HG02588 (cell line): ENCODE measurements around the gene DOCK1.

Experiments used
- ATAC-seq: cut with Tn5 transposase; IDR thresholded peaks from one replicate; pipeline ENCODE4 v1.9.1; 2021; ENCODE audit warnings: mild to moderate bottlenecking, moderate library complexity; ENCODE audit not compliant: unreplicated experiment

Gene DOCK1

GRCh38 chr10:127003032-127003685, 97.9 kb downstream of the DOCK1 start:
- ATAC-seq = no peak

- no peak for ATAC-seq
Observed at GRCh38 chr10:127006453-127006852, 101.2 kb downstream of the DOCK1 start.

GRCh38 chr10:127009366-127009765, 104.1 kb downstream of the DOCK1 start:
- no peak for ATAC-seq

DNA sequence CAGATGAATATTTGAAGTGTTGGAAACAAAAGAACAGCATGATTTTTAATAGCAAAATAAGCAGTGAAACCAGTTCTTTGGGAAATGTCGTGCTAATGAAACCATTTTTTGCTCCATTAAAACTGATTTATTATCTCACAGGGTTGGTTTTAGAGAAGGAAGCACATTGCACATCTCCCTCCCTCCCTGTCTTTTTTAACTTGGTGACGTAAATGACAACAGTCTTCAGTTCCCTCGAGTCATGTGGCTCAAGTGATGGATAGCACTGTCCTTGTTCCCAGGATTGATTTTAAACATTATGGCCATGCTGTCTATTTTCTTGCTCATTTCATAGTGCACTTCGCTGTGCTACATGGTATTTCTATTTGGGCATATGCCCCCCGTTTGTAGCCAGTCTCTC, 105.9 kb downstream of the DOCK1 start:
- no peak for ATAC-seq

DNA sequence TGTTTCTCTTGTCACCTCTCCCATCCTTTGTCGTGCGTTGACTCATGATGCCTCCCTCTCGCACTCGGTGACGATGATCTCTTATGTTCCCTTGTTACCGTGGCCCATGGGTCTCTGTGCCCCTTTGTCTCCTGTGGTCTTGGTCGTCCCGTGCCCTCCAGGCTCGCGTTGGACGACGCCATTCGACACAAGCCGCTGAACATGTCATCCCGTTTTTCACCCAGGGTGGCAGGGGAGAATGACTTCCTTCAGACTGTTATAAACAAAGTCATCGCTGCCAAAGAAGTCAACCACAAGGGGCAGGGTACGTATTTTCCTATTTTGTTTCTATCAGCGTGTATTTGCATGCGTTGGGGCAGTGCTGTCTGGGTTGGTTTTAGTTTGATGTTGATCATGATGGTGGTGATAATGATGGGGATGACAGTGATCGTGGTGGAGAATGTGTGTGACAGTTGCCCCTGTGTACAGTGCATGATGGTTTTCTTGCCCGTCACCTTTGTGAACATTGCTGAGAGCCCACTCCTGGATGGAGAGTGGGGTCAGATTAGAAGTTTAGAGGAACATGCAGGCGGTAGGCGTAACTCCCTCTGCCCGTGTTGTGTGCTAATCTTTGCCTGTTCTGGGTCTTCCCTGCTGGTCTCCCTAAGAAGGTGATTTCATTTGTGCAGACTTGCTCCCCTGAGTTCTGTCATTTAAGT, 107.0 kb downstream of the DOCK1 start:
- no peak for ATAC-seq

DNA sequence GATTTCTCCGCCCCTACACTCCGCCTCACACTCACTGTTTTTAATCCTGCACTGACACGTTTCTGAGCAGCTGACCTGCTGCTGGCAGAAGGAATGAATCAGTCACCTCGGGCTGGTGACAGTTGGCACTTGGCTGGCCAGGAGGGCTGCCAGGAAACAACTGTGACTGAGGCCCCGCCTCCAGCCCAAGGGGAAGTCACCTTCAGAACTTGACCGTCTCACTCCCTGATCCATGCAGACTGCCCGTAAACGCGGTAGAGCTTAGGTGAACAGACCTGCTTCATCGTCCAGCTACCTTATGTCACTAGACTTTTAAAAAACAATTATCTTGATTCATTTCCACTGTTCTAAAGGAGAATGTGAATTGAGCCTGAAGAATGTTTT, 107.5 kb downstream of the DOCK1 start:
- no peak for ATAC-seq

DNA sequence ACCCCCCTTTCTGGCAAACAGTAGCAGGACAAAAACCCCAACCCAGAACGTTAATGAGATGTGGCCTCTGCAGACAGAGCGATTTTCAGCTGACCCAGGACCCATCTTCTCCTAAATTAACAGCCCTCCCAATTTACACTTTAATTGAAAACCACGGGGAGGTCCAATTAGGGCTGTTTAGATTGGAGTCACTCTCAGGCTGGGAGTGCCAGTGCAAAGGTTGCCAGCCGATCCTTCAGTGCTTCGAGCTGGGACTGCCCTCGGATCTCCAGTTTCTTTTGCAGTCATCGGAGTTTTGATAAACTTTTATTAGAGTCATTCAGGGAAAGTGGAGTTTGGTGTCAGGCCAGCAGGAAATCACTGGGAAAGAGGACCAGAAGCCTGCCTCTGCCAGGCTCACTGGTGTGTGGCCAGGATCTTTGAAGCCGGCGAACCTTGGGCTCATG, 108.0 kb downstream of the DOCK1 start:
- ATAC-seq = no peak

DNA sequence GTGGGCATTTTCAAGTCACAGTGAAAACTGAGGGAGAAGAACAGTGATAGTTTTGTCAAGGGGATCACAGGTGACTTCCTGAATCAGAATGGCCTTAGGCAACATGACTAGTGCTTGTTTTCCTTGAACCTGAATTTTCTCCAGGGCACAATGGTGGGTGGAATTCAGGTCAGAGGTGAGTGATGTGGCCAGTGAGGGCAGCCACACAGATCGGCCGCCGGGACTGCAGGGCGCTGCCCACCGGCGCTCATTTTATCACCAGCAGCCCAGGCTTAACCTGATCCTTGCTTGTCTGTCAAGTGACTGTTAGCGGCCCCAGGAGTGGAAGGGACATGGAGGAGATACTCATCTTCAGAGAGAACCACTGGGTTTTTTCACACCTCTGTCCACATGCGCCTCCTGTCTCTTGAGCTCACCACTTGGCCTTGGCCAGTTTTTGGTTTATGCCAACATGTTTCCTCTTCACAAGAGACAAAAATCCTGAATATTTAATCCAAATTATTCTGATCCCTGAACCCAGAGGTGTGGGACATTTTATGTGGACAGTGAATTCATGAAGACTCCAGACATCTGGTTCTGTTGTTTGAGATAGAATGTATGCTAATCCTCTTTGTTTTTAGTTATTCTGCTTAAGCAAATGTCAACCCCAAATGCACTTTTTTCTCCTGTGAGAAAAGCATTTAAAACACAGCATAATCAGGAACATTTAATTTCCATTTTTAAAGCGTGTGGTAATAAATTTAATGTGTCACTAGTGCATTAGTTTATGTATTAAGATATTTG, 108.7 kb downstream of the DOCK1 start:
- no peak for ATAC-seq

DNA sequence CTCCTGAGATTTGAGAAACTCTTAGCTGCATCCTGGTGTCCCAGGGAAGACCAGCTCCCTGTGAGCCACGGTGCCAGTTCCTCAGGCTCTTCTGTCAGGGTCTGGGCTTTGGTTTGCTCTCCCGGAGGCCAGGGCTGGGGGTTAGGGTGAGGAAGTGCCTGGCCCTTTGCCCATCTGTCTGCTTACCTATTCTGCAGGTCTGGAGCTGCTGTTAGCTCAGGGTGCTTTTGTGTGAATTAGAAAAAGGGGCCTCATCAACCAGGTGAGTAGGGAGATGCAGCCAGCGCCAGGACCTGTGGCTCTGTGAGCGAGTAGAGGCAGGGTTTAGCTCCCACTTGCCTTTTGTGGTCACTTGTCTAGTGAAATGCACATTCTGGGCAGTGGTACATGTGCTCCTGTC, 109.4 kb downstream of the DOCK1 start:
- ATAC-seq = no peak

DNA sequence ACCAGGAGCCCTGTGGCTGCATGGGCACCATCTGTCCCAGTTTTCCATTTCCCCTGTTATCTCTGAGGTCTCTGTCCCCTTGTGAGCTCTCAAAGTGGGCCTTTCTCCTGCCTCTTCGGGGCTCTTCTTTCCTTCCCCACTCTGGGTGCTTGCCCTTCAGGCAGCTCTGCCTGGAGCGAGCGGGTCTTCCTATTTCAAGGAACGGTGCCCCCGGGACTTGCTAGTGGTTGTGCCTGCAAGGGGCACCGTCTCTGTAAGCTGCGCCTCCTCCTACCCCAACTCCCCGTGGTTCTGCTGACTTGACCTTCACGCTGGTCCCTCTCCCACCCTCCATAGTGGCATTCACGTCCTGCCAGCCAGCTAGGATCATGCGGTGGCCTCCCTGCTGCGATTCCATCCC, 110.1 kb downstream of the DOCK1 start:
- ATAC-seq = no peak

DNA sequence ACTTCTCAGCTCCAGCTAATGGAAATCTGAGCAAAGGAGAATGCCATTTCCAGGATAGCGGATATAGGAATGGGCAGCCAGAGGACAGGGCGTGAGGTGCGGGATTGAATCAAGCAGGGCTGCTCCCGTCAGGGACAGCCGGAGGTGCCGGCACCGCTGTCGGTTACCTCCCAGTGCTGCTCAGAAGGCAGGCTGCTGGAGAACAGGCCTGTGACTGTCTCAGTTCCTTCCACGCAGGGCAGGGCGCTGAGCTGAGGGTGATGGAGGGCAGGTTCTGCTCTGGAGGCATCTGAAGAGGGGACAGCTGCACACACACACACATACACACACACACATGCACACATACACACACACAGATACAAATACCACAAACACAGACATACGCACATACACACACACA, 111.1 kb downstream of the DOCK1 start:
- no peak for ATAC-seq

GRCh38 chr10:127017541-127018297, 112.5 kb downstream of the DOCK1 start:
- ATAC-seq = no peak

GRCh38 chr10:127018298-127018650, 113.0 kb downstream of the DOCK1 start:
- no peak for ATAC-seq

DNA sequence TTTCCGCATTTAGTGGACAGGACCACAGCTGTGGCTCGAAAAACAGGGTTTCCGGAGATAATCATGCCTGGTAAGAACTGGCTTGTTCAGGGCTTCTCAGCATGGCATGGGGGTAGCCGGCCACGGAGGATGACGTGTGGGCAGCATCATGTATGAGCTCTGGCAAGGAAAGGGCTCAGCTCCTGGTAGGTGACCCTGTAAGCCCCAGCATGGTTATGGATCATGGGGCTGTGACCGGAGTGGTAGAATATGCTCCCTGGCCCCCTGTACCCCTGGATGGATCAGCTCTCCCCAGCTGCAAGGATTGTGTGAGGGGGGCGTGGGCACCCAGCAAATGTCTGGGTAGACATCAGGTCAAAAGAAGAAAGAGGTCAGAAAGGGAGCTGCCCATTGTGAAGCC, 113.5 kb downstream of the DOCK1 start:
- no peak for ATAC-seq

- no peak for ATAC-seq
Observed at GRCh38 chr10:127020260-127020659, 115.0 kb downstream of the DOCK1 start.

DNA sequence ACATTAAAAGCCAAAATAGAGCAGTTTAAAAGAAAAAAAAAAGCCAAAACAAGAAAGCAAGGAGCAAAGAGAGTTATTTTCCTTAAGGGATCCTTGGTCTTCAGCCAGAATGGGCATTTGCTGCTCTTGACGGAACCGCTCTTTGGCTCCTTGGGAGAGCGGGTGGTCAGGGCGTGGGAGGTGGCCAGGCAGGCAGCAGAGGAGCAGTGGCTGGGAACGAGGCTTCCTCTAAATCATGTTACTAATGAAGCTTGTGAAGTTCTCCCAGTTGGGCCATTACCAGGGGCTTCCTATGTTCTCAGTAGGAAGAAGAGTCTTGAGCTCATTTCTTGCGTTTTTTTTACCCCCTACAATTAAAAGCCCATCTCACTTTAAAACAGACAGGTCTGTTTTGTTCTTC, 116.6 kb downstream of the DOCK1 start:
- ATAC-seq = no peak

- no peak for ATAC-seq
Observed at GRCh38 chr10:127024685-127025435, 119.6 kb downstream of the DOCK1 start.

DNA sequence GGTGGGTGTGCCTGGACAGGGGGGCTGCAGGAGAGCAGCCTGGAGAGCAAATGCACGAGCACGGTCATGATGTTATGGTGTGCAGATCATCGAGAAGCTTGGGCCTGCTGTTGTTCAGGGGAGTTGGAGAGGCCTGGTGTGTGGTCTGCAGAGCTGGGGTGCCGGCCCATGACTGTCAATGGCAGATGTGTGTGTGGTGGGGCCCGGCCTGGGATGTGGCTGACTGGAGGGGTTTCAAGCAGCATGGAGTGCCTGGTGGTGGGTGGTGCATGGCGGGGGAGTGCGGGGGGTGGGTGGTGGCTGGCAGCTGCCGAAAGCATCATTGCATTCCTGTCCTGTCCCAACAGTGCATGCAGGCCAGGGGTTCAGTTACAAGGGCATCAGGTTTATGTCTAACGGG, 122.6 kb downstream of the DOCK1 start:
- ATAC-seq = no peak

- ATAC-seq = no peak
Observed at GRCh38 chr10:127028556-127028955, 123.3 kb downstream of the DOCK1 start.

- no peak for ATAC-seq
Observed at GRCh38 chr10:127029061-127029460, 123.8 kb downstream of the DOCK1 start.
